Activated CD4-positive, CD25-positive, alpha-beta regulatory T cell treated with anti-CD3 and anti-CD28 coated beads, Interleukin-2, amount 50 U/mL, for 24 hours (primary cell): ENCODE measurements around the gene ACOX1.
"Not testable (repeated sequence)": the region's sequence is repeated elsewhere in the genome, so short reads cannot be mapped to it uniquely, and the experiment has no call there.

Experiments
- ATAC-seq, 2 donors: fragments of 150-1000 bp; cut with Tn5 transposase; one replicate each; pipeline ENCODE4 v1.10.0; 2021; ENCODE audit warnings: mild to moderate bottlenecking in 1 of 2, moderate library complexity in 1 of 2

Gene ACOX1

DNA sequence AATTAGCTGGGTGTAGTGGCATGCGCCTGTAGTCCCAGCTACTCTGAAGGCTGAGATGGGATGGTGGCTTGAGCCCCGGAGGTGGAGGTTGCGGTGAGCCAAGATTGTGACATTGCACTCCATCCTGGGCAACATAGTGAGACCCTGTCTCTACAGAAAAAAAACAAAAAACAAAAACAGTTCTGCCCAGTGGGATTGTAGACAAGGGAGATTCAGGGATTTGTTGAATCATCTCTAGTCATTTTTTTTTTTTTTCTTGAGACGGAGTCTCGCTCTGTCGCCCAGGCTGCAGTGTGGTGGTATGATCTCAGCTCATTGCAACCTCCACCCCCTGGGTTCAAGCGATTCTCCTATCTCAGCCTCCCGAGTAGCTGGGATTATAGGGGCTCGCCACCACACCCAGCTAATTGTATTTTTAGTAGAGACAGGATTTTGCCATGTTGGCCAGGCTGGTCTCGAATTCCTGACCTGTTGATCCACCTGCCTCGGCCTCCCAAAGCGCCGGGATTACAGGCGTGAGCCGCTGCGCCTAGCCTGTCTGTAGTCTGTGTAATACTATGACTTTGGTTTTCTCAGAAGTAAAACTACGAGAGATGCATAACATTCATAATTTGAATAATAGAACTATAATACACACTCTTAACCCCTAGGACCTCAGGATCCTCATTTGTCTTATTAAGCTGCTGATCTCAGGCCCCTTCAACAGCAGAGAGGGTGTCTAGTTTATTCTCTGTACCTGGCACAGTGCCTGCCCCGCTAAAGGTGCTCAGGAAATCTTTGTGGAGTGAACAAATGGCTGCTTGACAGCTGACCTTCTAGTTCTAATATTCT is 1.4 kb upstream of the ACOX1 start:
- no peak for ATAC-seq

DNA sequence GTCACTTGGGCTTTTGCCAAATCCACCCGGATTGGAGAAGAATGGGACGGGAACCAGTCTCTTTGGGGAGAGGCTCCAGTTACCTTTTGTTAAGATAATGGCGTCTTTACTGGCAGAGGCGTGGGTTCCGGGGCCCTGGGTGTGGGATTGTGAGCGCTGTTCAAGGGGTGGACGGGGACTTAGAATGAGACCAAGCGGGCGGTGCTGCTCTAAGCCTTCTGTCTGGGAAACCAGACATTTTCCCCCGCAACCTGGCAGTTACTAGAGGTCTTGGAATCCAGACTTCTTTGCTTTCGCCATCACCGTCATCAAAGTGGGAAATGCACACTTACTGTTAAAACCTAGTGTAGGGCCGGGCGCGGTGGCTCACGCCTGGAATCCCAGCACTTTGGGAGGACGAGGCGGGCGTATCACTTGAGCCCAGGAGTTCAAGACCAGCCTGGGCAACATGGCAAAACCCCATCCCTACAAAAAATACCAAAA is 780 bp upstream of the ACOX1 start:
- ATAC-seq = peak; percentile 12 to 19

GRCh38 chr17:75976175-75976848 is 2.7 kb downstream of the ACOX1 start:
- no peak for ATAC-seq

DNA sequence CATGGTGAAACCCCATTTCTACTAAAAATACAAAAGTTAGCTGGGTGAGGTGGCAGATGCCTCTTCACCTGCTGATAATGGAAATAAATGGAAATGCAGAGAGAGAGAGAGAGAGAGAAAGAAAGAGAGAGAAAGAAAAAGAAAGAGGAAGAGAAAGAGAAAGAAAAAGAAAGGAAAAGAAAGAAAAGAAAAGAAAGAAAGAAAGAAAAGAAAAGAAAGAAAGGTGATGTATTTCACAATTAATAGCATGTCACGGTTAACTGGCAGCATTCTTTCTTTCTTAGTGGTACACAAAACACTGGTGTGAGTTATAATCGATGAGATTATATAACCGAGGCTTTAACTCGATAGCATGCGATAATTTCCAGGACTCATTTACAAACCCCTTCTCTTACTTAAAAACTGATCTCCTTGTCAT is 3.2 kb downstream of the ACOX1 start:
- ATAC-seq = no peak

GRCh38 chr17:75975187-75975586 is 3.8 kb downstream of the ACOX1 start:
- not testable (repeated sequence) for ATAC-seq

DNA sequence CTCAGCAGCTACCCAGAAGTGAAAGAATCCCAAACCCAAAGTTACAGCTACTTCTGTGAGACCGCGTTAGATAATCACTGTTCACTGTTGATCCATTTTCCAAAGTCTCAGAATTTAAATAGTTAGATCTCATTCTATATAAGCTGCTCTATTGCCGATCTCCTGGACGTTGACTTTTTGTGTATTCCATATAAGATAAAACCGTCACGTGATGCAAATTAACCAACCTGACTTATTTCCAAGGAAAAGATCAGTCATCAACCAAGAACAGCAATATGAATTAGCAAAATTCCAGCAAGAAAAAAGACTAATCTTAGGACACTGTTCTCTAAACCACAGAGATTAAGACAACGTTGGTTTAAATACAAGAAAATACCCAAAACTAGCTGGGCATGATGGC is 8.3 kb downstream of the ACOX1 start:
- ATAC-seq = no peak

GRCh38 chr17:75970011-75970523 is 8.9 kb downstream of the ACOX1 start:
- no peak for ATAC-seq

DNA sequence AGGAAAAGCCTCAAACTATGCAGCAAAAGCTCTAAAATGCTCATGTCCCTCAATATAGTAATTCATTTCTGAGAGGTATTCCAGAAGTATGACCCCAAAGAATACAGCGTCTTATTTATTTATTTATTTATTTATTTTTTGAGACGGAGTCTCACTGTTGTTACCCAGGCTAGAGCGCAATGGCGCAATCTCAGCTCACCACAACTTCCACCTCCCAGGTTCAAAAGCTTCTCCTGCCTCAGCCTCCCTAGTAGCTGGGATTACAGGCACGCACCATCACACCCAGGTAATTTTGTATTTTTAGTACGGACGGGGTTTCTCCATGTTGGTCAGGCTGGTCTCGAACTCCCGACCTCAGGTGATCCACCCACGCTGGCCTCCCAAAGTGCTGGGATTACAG is 9.9 kb downstream of the ACOX1 start:
- not testable (repeated sequence) for ATAC-seq

DNA sequence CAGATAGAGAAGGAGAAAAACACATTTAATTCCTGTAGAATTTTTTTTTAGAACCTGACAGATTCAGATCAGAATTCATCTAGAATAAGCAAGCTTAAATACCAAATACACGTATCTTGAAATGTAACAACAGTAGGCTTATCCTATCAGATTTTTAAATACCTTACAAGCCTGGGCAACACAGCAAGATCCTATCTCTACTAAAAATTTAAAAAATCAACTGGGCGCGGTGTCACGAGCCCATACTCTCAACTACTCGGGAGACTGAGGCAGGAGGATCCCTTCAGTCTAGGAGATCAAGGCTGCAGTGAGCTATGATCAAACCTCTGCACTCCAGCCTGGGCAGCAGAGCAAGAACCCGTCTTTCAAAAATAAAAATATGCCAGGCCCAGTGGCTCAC is 13.5 kb downstream of the ACOX1 start:
- ATAC-seq = no peak

DNA sequence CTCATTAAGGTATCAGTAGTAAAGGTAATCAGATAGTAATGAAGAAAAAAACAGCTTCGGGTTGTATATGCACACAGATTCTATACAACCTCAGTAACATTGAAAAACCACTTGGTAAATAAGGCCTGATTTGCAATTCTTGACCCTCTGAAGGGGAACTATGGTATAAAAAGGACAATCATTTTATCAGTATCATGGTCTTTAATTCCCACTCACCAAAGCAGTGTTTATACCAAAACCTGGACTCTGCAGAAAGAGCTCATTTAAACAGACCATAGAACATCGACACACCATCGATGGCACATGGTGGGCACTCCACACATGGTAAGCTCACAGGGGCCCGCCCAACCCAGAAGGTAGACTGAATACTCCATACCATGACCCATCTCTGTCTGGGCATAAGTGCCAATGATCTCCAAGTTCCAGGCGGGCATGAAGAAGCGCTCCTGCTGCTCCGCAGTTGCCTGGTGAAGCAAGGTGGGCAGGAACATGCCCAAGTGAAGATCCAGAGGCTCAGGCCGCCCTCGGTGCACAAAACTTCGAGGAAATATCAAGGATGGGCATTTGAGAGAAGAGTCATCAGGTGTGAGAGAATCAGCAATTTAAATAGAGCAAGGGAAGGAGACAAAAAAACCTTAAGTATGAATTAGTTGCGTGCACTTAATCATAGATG is 19.0 kb downstream of the ACOX1 start:
- ATAC-seq = no peak

- no peak for ATAC-seq
Observed at GRCh38 chr17:75959051-75959838, 19.7 kb downstream of the ACOX1 start.

GRCh38 chr17:75950855-75951554 is 28.0 kb downstream of the ACOX1 start:
- no peak for ATAC-seq

DNA sequence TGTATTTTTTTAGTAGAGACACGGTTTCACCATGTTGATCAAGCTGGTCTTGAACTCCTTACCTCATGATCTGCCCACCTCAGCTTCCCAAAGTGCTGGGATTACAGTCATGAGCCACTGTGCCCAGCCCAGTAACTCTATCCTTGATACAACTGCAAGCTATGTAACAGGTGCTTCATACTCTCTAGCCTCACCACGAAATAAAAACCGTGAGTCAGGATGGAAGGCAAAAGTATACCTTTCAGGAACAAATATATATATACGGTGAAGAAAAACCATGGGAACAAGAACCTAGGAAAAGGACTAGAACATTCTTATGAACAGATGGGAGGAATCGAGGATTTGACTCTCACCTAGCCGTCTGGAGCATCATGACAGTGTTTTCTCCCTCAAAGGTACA is 28.5 kb downstream of the ACOX1 start:
- ATAC-seq = no peak

DNA sequence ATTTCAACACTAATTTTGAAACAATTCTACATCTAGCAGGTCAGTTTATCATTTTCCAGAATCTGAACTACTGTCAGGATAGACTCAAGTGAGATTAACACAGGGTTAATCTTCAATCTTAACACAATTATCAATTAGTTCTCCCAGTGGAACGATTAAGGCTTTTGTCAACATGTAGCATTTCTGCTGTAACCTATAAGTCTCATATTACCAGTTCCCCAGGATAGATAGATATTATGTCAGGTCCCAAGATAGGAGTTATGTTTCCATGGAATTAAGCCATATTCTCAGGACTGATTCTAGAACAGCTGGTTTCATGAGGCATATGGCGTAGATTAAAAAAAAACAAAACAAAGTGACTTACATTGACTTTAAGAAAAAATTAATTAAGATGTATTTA is 33.8 kb downstream of the ACOX1 start:
- ATAC-seq = no peak

GRCh38 chr17:75943491-75943890 is 35.5 kb downstream of the ACOX1 start:
- ATAC-seq = no peak

GRCh38 chr17:75942473-75942872 is 36.5 kb downstream of the ACOX1 start:
- ATAC-seq = no peak

- no peak for ATAC-seq
Observed at GRCh38 chr17:75941442-75941819, 37.5 kb downstream of the ACOX1 start.

GRCh38 chr17:75940727-75941441 is 38.1 kb downstream of the ACOX1 start, which contains the start of gene FBF1:
TSS of gene FBF1 (minus strand) at chr17:75941042. CDS start at chr17:75938149, 2,893 bp downstream.
- ATAC-seq = peak; percentile 100

DNA sequence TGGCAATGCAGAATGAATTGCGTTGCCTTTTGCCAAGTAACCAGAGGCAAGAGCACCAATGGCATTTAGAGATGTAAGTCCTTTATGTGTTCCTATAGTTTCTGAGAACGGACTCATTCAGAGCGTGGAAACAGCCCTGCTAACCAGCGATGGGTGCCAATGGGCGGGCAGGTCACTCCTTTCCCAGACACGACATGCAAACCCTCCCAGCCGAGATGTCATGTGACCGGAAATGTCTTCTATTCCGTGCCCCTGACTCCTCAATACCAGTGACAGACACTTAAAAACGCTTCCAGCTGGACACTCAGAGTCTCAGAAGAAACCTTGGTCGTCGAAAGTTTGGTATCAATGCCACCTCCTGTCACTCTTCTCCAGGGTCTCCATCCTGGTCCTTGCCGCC is 41.3 kb downstream of the ACOX1 start:
- ATAC-seq = no peak

DNA sequence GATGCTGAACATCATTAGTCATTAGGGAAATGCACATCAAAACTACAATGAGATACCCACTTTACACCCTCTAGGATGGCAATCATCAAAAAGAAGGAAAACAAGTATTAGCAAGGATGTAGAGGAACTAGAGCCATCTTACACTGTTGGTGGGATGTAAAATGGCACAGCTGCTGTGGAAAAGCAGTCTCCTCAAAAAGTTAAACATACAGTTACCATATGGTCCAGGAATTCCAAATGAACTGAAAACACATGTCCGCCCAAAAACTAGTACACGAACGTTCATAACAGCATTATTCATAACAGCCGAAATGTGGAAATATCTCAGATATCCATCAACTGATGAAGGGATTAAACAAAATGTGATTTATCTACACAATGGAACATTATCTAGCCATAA is 45.2 kb downstream of the ACOX1 start:
- no peak for ATAC-seq

DNA sequence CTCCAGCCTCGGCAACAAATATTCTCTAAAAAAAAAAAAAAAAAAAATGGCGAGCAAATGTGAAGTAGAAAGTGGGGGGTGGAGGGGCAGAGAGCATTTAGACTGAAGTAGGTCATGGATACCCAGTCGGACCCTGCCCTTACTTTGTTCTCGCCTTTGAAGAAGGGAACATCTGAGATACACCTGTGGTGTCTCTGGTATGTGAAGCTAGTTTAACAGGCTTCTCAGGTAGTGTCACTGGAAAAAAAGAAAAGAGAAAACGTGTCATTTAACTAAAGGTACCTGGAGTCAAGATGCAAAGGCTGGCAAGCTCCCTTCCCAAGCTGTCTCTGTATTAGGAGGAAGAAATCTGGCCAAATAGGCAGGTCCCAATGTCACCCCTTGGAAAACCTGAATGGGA is 46.1 kb downstream of the ACOX1 start:
- no peak for ATAC-seq
